IMR-90 (cell line): Measurements from ENCODE around the gene ECHS1. TPM values are rescaled to one million over a fixed set of nuclear protein-coding genes. Genes with fewer than 3 reads are reported as not detected.

ENCODE experiments used
- ATAC-seq: fragments of 200-7000 bp; cut with Tn5 transposase; 2 replicates; pipeline ENCODE4 v1.9.1; 2020; ENCODE audit warnings: low read depth, mild to moderate bottlenecking, moderate library complexity
- BruUV-seq: library from RNA; stranded (reverse); fragments of 400-500 nt; replicated peaks from 2 replicates; lab custom pipeline; 2021; lab: Mats Ljungman, UMichigan
- CTCF ChIA-PET: fragments of 300-600 bp; formaldehyde crosslinking; extraction: SDS; loops from one replicate; lab custom pipeline; 2021; ENCODE audit warnings: antibody characterized with exemption; lab: Yijun Ruan, JAX
- POLR2A ChIA-PET: fragments of 300-600 bp; sonication (Branson Sonifier 250); formaldehyde crosslinking; loops from one replicate; lab custom pipeline; 2022; ENCODE audit warnings: antibody characterized with exemption; ENCODE audit not compliant: unreplicated experiment; lab: Charles Lee
- DNase-seq: peaks from one replicate; pipeline ENCODE4 v3.0.0; 2013
- H2AFZ ChIP-seq: replicated peaks from 2 replicates; pipeline ENCODE3; 2013; ENCODE audit warnings: low read length, mild to moderate bottlenecking; ENCODE audit not compliant: poor library complexity
- H2AK5ac ChIP-seq: 2 replicates; pipeline ENCODE4 v1.6.1; 2013; ENCODE audit warnings: low read depth, low read length, inconsistent platforms
- H2AK9ac ChIP-seq: replicated peaks from 2 replicates; pipeline ENCODE3; 2013; ENCODE audit warnings: mild to moderate bottlenecking, low read depth, low read length, moderate library complexity; ENCODE audit not compliant: poor library complexity
- H2BK120ac ChIP-seq: 2 replicates; pipeline ENCODE4 v1.6.1; 2013; ENCODE audit warnings: low read depth, low read length, inconsistent platforms
- H2BK15ac ChIP-seq: 3 replicates; pipeline ENCODE4 v1.6.1; 2013; ENCODE audit warnings: low read depth, low read length, inconsistent platforms
- H2BK20ac ChIP-seq: 2 replicates; pipeline ENCODE4 v1.6.1; 2013; ENCODE audit warnings: low read depth, mild to moderate bottlenecking, inconsistent platforms, low read length, moderate library complexity
- H2BK5ac ChIP-seq: 2 replicates; pipeline ENCODE4 v1.6.1; 2013; ENCODE audit warnings: mild to moderate bottlenecking, low read depth, low read length, inconsistent platforms; ENCODE audit not compliant: poor library complexity, severe bottlenecking
- H3K14ac ChIP-seq: replicated peaks from 2 replicates; pipeline ENCODE4 v1.6.1; 2013; ENCODE audit warnings: low read depth, low read length, inconsistent platforms
- H3K18ac ChIP-seq: 2 replicates; pipeline ENCODE4 v1.6.1; 2013; ENCODE audit warnings: low read depth, low read length, control low read depth
- H3K23ac ChIP-seq: 2 replicates; pipeline ENCODE4 v1.6.1; 2013; ENCODE audit warnings: low read depth, low read length, inconsistent platforms
- H3K27ac ChIP-seq: 2 replicates; pipeline ENCODE4 v1.5.1; 2013; ENCODE audit warnings: mild to moderate bottlenecking, control low read depth, low read length; ENCODE audit not compliant: insufficient read depth
- H3K27me3 ChIP-seq: 2 replicates; pipeline ENCODE4 v1.6.1; 2013; ENCODE audit warnings: low read length; ENCODE audit not compliant: control insufficient read depth, insufficient read depth
- H3K36me3 ChIP-seq: 2 replicates; pipeline ENCODE4 v1.6.1; 2013; ENCODE audit warnings: low read length, mixed read lengths; ENCODE audit not compliant: control insufficient read depth, insufficient read depth
- H3K4ac ChIP-seq: 2 replicates; pipeline ENCODE4 v1.6.1; 2013; ENCODE audit warnings: low read depth, low read length, inconsistent platforms
- H3K4me1 ChIP-seq: 2 replicates; pipeline ENCODE4 v1.6.1; 2013; ENCODE audit warnings: low read length, mixed read lengths; ENCODE audit not compliant: control insufficient read depth, insufficient read depth
- H3K4me2 ChIP-seq: 2 replicates; pipeline ENCODE4 v1.6.1; 2013; ENCODE audit warnings: low read depth, mild to moderate bottlenecking, control low read depth, low read length, moderate library complexity
- H3K4me3 ChIP-seq: 2 replicates; pipeline ENCODE4 v1.5.1; 2013; ENCODE audit warnings: low read depth, mild to moderate bottlenecking, control low read depth, low read length, moderate library complexity; ENCODE audit not compliant: insufficient read depth
- H3K56ac ChIP-seq: 2 replicates; pipeline ENCODE4 v1.6.1; 2013; ENCODE audit warnings: low read length, inconsistent platforms; ENCODE audit not compliant: insufficient read depth; ENCODE audit errors: extremely low read depth
- H3K79me1 ChIP-seq, 2 experiments: 2 replicates each; pipeline ENCODE4 v1.6.1; 2013; ENCODE audit warnings: low read length in 2 of 2, inconsistent platforms in 1 of 2, low read depth in 1 of 2
- H3K9ac ChIP-seq: 2 replicates; pipeline ENCODE4 v1.6.1; 2013; ENCODE audit warnings: low read depth, low read length, control low read depth
- H3K9me1 ChIP-seq: 2 replicates; pipeline ENCODE4 v1.6.1; 2013; ENCODE audit warnings: low read length, inconsistent platforms; ENCODE audit not compliant: insufficient read depth
- H3K9me3 ChIP-seq: 2 replicates; pipeline ENCODE4 v1.6.1; 2013; ENCODE audit warnings: low read length; ENCODE audit not compliant: control insufficient read depth, insufficient read depth
- H4K20me1 ChIP-seq: 2 replicates; pipeline ENCODE4 v1.6.1; 2013; ENCODE audit warnings: low read length, inconsistent platforms; ENCODE audit not compliant: insufficient read depth
- H4K5ac ChIP-seq: 2 replicates; pipeline ENCODE4 v1.6.1; 2013; ENCODE audit warnings: mild to moderate bottlenecking, low read depth, low read length, control low read depth
- H4K8ac ChIP-seq, 2 experiments: 2 replicates each; pipeline ENCODE4 v1.6.1; 2013; ENCODE audit warnings: low read depth in 2 of 2, low read length in 2 of 2, control low read depth in 1 of 2, inconsistent platforms in 1 of 2
- H4K91ac ChIP-seq: 2 replicates; pipeline ENCODE4 v1.6.1; 2013; ENCODE audit warnings: low read depth, low read length, inconsistent platforms; ENCODE audit not compliant: insufficient read depth
- BHLHE40 ChIP-seq: fragments of 150-350 bp; IDR thresholded peaks from 2 replicates; pipeline ENCODE4 v1.6.1; 2016; ENCODE audit warnings: mild to moderate bottlenecking, low read depth, low read length
- CHD1 ChIP-seq: IDR thresholded peaks from 2 replicates; pipeline ENCODE4 v1.6.1; 2012; ENCODE audit warnings: low read depth, low read length, improper control_type of control experiment
- ELK1 ChIP-seq: fragments of 150-350 bp; IDR thresholded peaks from 2 replicates; pipeline ENCODE4 v1.6.1; 2016; ENCODE audit warnings: low read depth, mild to moderate bottlenecking, low read length, moderate library complexity, borderline replicate concordance
- MAFK ChIP-seq: IDR thresholded peaks from 2 replicates; pipeline ENCODE4 v1.6.1; 2012; ENCODE audit warnings: low read depth, low read length, improper control_type of control experiment
- MAZ ChIP-seq: IDR thresholded peaks from 2 replicates; pipeline ENCODE4 v1.6.1; 2012; ENCODE audit warnings: low read depth, mild to moderate bottlenecking, low read length, improper control_type of control experiment, moderate library complexity, borderline replicate concordance
- MXI1 ChIP-seq: IDR thresholded peaks from 2 replicates; pipeline ENCODE4 v1.6.1; 2012; ENCODE audit warnings: low read depth, mild to moderate bottlenecking, low read length, moderate library complexity, borderline replicate concordance
- RAD21 ChIP-seq: IDR thresholded peaks from 2 replicates; pipeline ENCODE4 v1.6.1; 2012; ENCODE audit warnings: low read length, improper control_type of control experiment
- RCOR1 ChIP-seq: IDR thresholded peaks from 2 replicates; pipeline ENCODE4 v1.6.1; 2012; ENCODE audit warnings: mild to moderate bottlenecking, low read length, improper control_type of control experiment; ENCODE audit not compliant: insufficient replicate concordance
- RFX5 ChIP-seq: IDR thresholded peaks from 2 replicates; pipeline ENCODE4 v1.8.0; 2012; ENCODE audit warnings: low read depth, mild to moderate bottlenecking, low read length, moderate library complexity
- WGBS, 2 experiments: methylation state at CpG; one replicate each; pipeline versions ENCODE4 v1.1.5 to v1.1.7; 2013; ENCODE audit warnings: missing lambda C conversion rate in 2 of 2; ENCODE audit not compliant: insufficient read length in 1 of 2; ENCODE audit errors: extremely low coverage in 2 of 2; 5-methylcytosine and 5-hydroxymethylcytosine counted together
- dilution Hi-C: fragments of 300-500 bp; cut with HindIII; formaldehyde crosslinking; loops from one replicate; pipeline ENCODE4 v1.14.3; 2018; ENCODE audit warnings: low sequenced_read_pairs; ENCODE audit not compliant: unreplicated experiment
- in situ Hi-C: fragments of 300-500 bp; cut with MboI; formaldehyde crosslinking; loops from 3 replicates; pipeline ENCODE4 v1.14.3; 2019; ENCODE audit warnings: low sequenced_read_pairs, inconsistent platforms, mixed read lengths
- intact Hi-C: fragments of 100-400 bp; cut with micrococcal nuclease; formaldehyde crosslinking; loops from 2 replicates; pipeline ENCODE4 v1.10.0; 2022
- polyA plus RNA-seq, 3 experiments: library from polyadenylated mRNA; depleted of rRNA; stranded (reverse); fragments of >200 nt; gene quantifications; 2 replicates each; pipeline ENCODE4 v1.2.3, GENCODE V29; 2012; ENCODE audit warnings: low replicate concordance in 1 of 3
- total RNA-seq: library from RNA; depleted of rRNA; stranded (reverse); fragments of >200 nt; gene quantifications from 2 replicates; pipeline ENCODE4 v1.2.3, GENCODE V29; 2012
- TF ChIP-seq, protein P1 (sequence below): conservative IDR thresholded peaks from 2 replicates; pipeline ENCODE4 v1.5.1; 2012; ENCODE audit warnings: mild to moderate bottlenecking, low read depth, low read length, improper control_type of control experiment

ECHS1 gene
- total and polyA plus RNA-seq, 2 of the 4 experiments (the other 2 are of a cell fraction): 60.8 to 84.2 TPM

- Histone ChIP-seq H4K5ac (no peak overlapping the region), H2AK9ac (no peak overlapping the region), H3K23ac (no peak overlapping the region), H2BK20ac (no peak overlapping the region), H3K56ac (no peak overlapping the region), H3K14ac (no peak overlapping the region), H3K4me3 (no peak overlapping the region), H2BK120ac (no peak overlapping the region), H3K27ac (no peak overlapping the region), H3K27me3 (peaks cover 3% of the 10 kb centered on the region; the same call in 1 of the 2 replicates), H3K4me2 (no peak overlapping the region), H3K18ac (no peak overlapping the region), H4K8ac (no peak overlapping the region), H4K20me1 (no peaks in the 10 kb centered on the region; the same call in none of the 2 replicates), H2AFZ (no peak overlapping the region), H3K36me3 (peaks cover 31% of the 10 kb centered on the region), H2BK5ac (no peak overlapping the region), H3K4ac (no peak overlapping the region), H3K9me1 (no peaks in the 10 kb centered on the region), H3K9me3 (no peaks in the 10 kb centered on the region), H2AK5ac (no peak overlapping the region), H3K4me1 (no peaks in the 10 kb centered on the region; the same call in 1 of the 2 replicates), H3K9ac (no peak overlapping the region), H3K79me1 (peaks cover 6 to 7% of the 10 kb centered on the region in 2 experiments; a peak in 1 of 4 replicates), H4K91ac (no peak overlapping the region), H2BK15ac (no peak overlapping the region)
- ATAC-seq (no peak), DNase-seq (no peak)
- TF ChIP-seq, protein P1, sequence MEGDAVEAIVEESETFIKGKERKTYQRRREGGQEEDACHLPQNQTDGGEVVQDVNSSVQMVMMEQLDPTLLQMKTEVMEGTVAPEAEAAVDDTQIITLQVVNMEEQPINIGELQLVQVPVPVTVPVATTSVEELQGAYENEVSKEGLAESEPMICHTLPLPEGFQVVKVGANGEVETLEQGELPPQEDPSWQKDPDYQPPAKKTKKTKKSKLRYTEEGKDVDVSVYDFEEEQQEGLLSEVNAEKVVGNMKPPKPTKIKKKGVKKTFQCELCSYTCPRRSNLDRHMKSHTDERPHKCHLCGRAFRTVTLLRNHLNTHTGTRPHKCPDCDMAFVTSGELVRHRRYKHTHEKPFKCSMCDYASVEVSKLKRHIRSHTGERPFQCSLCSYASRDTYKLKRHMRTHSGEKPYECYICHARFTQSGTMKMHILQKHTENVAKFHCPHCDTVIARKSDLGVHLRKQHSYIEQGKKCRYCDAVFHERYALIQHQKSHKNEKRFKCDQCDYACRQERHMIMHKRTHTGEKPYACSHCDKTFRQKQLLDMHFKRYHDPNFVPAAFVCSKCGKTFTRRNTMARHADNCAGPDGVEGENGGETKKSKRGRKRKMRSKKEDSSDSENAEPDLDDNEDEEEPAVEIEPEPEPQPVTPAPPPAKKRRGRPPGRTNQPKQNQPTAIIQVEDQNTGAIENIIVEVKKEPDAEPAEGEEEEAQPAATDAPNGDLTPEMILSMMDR: no peak
- TF ChIP-seq MAZ: no peak
- no peak for TF ChIP-seq RCOR1
- no peak for TF ChIP-seq MAFK
- no peak for TF ChIP-seq BHLHE40
- TF ChIP-seq RFX5: no peak
- TF ChIP-seq MXI1: no peak
- TF ChIP-seq ELK1: no peak
- no peak for TF ChIP-seq RAD21
- TF ChIP-seq CHD1: no peak
- intact Hi-C loops: no loop called here
- WGBS, 2 experiments: 100% methylated on average over 8 of the region's 14 CpGs; no CpG with 5 or more reads in 1 of the 2 experiments
- ChIA-PET POLR2A (no interaction called here), CTCF (no interaction called here)
- BruUV-seq: no TSS peak
- in situ Hi-C loops: no loop called here
- dilution Hi-C loops: no loop called here
Measured at GRCh38 chr10:133418289-133418993, 45.3 kb upstream of the ECHS1 start.
